Measurements from ENCODE around the gene TVP23C.
"Not testable (repeated sequence)": the region's sequence is repeated elsewhere in the genome, so short reads cannot be mapped to it uniquely, and the experiment has no call there.

The TVP23C gene

GRCh38 chr17:15526292-15527218 is 36.7 kb downstream of the TVP23C start:
- FAIRE-seq = peak; percentile 80

GRCh38 chr17:15524990-15525985 is 38.0 kb downstream of the TVP23C start:
- not testable (repeated sequence) for FAIRE-seq

- FAIRE-seq = no peak
Measured at GRCh38 chr17:15516150-15516549, 47.1 kb downstream of the TVP23C start.

- no peak for FAIRE-seq
Measured at GRCh38 chr17:15514469-15514868, 48.8 kb downstream of the TVP23C start.

- no peak for FAIRE-seq
Measured at GRCh38 chr17:15513856-15514459, 49.3 kb downstream of the TVP23C start.

DNA sequence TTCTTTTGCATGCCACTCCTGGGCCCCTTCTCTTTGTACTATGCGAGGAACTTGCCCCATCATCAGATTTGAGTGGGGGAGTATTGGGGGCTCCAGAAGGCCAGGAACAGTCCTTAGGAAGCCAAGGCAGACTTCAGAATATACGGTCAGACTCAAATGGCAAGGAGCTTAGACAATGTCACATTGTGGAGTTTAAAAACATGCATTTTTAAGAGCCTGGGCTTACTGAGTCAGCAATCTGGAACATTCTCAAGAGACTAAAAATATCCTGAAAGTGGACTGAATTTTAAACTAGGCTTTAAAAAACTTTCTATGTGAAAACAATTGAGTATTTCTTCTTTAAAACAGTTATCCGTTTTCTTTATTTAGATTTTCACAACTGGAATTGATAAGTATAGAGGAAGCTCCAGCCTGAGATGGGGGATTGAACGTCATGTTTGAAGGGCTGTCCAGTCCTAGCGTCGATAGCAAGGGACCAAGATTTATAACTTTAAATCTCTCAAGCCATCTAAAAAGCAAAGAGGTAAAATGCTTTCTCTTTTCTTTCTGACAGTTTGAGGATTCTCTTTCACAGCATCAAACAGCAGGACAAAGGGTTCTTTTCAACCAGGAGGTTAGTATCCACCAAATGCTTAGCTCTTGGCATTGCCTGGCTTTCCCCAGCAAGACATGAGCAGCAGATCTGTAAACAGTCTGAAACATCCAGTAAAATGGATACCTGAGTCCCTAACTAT is 50.1 kb downstream of the TVP23C start:
- no peak for FAIRE-seq

- no peak for FAIRE-seq
Measured at GRCh38 chr17:15512071-15512709, 51.1 kb downstream of the TVP23C start.

- no peak for FAIRE-seq
Measured at GRCh38 chr17:15511142-15511541, 52.1 kb downstream of the TVP23C start.

DNA sequence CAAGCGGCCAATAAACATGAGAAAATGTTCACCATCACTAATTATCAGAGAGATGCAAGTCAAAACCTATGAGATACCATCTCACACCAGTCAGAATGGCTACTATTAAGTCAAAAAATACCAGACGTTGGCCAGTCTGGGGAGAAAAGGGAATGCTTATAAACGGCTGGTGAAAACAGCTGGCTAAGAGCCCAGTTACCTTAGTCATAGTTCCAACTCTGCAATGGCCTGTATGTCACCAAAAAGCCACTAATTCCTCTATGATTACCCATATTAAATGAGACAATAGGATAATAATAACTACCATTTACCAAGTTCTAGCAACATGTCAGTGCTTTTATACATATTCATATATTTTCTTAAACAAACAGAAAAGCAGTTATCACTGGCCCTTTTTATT is 52.9 kb downstream of the TVP23C start:
- FAIRE-seq = no peak

DNA sequence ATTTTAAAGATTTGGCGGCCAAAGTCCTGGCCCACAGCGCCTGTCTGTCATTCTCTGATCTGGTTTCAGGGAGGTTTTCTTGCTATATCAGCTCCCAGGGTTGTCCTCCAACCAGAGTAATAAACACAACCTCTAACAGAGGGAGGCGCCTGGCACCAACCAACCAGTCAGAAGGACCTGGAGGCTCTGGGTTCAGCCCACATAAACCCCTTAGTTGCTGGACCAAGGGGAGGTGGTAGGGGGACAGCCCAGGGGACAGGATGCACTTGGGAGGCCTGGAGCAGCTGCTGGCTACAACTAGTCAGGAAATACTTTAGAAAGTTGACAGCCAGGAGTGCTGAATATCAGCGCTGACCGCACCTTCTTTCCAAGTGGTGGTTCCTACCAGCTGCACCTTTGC is 54.2 kb downstream of the TVP23C start:
- no peak for FAIRE-seq

GRCh38 chr17:15508466-15508865 is 54.8 kb downstream of the TVP23C start:
- FAIRE-seq = no peak

- no peak for FAIRE-seq
Measured at GRCh38 chr17:15507896-15508295, 55.4 kb downstream of the TVP23C start.

- FAIRE-seq = no peak
Measured at GRCh38 chr17:15507001-15507400, 56.3 kb downstream of the TVP23C start.

DNA sequence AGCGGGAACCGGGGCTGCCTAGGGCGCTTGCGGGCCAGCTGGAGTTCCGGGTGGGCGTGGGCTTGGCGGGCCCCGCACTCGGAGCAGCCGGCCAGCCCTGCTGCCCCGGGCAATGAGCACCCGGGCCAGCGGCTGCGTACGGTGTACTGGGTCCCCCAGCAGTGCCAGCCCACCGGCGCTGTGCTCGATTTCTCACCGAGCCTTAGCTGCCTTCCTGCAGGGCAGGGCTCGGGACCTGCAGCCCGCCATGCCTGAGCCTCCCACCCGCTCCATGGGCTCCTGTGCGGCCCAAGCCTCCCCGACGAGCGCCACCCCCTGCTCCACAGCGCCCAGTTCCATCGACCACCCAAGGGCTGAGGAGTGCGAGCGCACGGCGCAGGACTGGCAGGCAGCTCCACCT is 57.6 kb downstream of the TVP23C start:
- FAIRE-seq = not testable (repeated sequence)

DNA sequence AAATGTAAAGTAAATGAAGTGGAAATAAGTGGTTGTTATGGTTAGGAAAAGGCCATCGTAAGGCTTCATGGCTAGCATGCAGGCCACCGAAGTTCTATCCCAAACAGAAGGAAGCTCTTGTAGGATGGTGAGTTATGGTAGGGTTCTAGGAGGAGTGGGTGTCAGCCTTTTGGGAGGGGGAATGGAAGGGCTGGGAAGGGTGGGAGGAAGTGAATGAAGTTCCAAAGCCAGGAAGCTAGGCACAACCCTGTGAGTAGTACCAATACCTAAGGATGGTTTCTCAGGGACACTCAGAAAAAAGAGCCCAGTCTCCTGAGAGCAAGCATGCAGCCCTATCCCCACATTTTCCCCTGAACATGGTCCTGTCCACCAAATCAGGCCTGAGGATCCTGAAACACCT is 59.6 kb downstream of the TVP23C start:
- FAIRE-seq = no peak

DNA sequence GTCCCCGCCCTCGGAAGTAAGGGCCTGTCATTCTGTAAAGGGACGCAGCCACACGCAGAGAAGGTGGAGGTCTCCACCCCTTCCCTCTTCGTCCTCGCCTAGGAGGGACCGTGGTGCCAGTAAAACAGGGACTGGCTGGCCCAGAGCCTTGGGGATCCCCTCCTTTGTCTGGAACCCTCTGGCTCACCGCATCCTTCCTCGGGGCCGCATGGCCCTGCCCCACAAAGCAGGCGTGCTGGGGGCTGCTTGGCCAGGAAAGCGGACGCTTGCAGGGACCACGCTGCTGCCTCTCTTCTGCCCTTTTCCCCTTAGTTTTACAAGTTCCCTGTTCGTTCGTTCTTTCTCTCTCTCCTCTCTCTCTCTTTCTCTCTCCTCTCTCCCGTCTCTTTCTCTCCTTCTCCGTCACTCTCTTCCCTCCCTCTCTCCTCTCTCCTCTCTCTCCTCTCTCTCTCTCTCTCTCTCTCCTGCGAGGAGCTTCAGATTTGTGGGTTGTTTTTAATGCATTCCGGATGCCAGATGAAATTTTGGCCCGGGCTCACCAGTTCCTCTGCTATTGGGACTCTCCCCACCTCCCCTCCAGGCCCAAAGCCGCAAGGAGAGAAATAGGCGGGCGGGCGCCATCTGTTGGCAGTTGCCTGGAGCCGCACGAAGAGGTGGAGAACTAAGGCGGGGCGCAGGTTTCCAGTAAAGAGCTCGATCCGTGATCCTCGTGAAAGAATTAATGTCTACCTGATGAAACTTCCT is 60.7 kb downstream of the TVP23C start:
- FAIRE-seq = no peak

- FAIRE-seq = no peak
Measured at GRCh38 chr17:15501793-15502192, 61.5 kb downstream of the TVP23C start.

DNA sequence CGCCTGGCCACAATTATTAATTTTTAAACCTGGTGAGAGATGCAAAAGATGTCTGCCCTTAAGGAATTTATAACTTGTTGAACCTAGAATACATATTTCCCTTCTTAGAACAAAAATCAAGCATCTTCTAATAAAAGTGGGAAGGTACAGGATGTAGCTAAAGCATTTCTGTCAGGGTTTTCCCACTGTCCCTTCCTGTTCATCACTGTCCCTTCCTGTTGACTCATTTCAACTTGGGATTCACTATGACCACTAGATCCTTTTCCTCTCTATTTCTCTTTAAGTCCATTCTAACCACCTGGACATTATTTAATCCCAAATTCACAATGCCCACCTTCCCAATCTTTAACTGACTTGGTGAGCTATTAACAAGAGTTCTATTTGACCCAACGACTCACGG is 62.0 kb downstream of the TVP23C start:
- FAIRE-seq = no peak

DNA sequence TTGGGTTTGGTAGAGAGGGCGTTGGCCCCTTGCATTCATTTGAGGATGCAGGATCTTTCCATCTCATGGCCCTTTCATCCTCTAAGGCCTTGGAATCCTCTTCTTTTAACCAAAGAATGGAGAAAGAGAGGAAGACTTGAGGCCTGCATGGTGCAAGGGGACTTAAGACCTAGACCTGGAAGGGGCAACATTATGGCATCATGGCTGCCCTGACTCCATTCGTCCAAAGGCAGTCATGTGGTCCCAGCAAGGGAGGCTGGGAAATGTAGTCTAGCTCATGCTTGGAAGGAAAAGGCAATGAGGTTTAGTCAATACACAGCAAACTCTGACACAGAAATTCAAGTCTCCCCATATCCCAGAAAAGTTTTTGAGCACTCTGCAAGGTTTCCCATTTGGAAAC is 65.2 kb downstream of the TVP23C start:
- no peak for FAIRE-seq

DNA sequence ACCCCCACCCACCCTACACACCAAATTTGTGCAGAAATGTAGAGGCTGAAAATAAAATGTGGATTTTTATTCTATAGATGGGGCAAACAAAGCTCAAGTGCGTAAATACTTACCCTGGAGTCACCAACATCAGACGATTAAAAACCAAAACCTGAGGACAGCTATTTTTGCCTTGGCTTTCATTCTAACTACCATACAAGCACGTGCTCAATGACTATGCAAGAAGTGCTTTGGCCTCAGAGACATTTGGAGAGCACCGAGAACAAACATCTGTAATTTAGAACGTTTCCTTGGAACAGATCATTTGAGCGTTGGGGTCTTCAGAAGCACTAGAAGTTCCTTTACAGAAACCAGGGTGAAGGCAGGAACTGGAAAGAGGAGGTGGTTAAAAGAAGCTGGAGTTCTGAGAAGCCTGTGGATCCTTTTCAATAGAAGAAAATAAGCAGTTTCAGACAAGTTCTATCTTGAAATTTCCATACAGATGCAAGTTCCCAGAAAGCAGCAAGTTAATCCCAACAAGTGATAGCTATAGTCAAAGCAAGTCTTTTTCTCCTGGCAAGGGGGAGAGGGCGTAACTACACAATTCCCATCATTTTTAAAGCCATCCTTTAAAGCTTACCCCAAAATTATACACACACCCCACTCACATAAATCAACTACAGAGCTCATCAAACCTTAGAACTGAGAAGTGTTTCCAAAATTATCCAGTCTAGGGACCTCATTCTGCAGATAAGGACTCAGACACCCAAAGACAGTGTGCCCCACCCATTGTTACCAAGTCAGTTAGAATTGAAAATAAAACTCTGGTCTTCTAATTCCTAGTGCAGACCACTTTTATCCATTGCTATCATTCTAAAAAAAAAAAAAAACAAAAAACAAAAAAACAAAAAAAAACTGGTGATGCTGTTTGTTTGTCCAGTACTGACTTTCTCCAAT is 66.3 kb downstream of the TVP23C start:
- FAIRE-seq = no peak
